DMS114 treated with DMSO at 0.1 percent for 48 hours (cell line): ENCODE measurements around the gene FRMD4B.
A peak's percentile ranks its signal among the peaks of the same experiment; 100 is the strongest.
"Not testable (repeated sequence)": the region's sequence is repeated elsewhere in the genome, so short reads cannot be mapped to it uniquely, and the experiment has no call there.

Experiments used
- DNase-seq: peaks from one replicate; lab custom pipeline; 2025; ENCODE audit not compliant: unreplicated experiment; lab: John Stamatoyannopoulos, UW

FRMD4B gene

DNA sequence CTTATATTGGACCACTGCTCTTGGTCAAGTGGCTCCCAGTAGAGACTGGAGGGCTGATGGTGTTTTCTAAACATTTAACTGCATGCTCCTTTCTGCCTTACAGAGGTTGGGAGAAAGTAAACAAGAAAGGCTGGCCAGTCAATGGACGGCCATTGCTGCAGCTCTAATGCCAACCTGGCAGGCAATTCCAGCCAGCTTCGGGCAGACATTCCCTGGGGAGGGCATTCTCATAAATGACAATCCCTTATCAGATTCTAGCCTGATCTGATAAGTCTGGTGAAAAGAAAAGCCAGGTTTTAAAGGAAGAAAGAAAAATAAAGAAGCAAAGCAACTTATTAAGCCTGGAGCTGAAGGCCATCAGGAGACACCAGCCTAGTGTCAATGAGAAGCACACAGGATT, 60.7 kb downstream of the FRMD4B start:
- DNase-seq, result no peak

DNA sequence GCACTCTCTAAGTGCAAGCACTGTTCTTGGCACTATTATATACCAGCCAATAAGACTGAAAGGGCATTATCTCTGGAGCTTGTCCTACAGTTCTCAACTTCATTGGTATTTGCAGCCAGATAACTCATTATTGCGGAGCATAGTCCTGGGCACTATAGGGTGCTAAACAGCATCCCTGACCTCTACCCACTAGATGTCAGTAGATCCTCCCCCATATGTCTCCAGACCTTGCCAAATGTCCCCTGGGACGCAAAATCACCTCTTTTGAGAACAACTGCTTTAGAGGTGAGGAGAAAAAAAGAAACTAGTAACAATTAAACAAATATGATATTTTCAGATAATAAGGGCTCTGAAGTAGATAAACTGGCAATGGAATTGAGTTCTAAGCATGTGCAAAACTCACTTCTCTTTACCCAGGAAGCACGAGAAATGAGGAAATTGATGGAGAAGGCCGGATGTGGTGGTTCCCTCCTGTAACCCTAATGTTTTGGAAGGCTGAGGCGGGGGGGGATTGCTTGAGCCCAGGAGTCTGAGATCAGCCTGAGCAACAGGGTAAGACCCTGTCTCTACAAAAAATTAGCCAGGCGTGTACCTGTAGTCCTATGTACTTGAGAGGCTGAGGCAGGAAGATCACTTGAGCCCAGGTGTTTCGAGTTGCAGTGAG, 61.4 kb downstream of the FRMD4B start:
- no peak for DNase-seq

DNA sequence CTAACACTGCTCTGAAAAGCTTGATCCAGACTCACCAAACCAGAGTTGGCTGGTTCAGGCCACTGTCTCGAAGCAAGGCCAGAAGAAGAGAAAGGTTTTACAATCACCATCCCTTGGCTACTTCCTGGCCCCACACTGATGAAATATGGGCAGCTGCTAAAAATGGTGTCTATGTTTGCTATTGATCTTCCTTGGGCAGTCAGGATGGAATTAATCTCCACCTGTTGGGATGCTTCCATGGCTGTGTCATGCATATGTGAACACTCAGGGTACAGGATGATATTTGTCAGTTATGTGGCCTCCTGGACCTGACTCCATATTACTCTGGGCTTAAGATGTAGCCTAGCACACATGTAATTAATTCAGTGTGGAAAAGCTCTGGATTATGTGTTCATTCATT, 61.9 kb downstream of the FRMD4B start:
- DNase-seq, result no peak

DNA sequence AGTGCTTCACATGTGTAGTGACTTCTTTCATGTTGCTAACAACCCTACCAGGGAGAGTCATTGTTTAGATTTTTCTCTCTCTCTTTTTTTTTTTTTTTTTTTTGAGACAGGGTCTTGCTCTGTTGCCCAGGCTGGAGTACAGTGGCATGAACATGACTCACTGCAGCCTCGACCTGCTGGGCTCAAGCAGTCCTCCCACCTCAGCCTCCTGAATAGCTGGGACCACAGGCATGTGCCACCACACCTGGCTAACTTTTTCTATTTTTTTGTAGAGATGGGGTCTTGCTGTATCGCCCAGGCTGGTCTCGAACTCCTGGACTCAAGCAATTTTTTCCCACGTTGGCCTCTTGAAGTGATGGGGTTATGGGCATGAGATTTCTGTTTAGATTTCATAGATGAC, 63.4 kb downstream of the FRMD4B start:
- DNase-seq, result not testable (repeated sequence)

DNA sequence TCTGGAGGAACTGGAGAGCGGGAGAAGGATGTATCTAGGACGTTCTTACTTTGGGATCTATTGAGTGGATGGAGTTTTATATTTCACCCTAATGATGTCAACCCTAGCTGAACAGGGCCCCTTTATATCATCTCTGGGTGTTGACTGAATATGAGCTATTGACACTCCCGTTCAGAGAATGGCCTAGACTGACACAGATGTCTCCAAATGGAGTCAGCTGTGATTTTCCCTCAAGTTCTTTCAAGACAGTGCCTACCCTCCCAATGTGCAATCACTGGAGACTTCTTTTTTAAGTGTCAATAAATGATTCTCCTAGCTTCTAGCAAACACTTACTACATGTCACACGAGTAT, 63.8 kb downstream of the FRMD4B start:
- no peak for DNase-seq

DNA sequence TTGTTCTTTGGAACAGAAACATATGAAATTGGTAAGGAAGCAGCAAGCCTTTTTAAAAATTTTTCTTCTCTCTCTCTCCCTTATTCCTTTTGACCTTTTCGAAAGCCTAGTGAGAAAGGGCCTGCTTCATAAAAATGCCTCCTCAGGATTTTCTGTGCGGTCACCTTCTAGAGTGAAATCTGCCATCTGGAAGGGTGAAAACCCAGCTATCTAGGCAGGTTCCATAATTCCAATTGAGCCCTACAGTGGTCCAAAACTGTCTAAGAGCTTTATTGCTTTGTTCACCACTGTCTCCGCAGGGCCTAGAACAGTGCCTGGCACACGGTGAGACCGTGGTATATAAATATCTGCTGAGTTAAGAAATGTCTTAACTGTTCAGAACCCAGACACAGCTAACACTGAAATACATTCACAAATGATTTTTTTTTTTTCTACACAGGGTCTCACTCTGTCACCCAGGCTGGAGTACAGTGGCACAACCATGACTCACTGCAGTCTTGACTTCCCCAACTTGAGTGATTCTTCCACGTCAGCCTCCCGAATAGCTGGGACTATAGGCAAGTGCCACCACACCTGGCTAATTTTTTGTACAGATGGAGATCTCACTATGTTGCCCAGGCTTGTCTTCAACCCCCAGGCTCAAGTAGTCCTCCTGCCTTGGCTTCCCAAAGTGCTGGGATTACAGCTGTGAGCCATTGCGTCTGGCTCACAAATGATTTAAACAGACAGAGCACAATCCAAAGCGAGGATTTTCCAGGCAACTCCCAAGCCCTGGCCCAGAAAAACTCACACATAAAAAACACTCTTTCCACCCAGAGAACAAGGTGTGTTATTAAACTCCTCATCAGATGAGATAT, 64.4 kb downstream of the FRMD4B start:
- DNase-seq, result no peak

DNA sequence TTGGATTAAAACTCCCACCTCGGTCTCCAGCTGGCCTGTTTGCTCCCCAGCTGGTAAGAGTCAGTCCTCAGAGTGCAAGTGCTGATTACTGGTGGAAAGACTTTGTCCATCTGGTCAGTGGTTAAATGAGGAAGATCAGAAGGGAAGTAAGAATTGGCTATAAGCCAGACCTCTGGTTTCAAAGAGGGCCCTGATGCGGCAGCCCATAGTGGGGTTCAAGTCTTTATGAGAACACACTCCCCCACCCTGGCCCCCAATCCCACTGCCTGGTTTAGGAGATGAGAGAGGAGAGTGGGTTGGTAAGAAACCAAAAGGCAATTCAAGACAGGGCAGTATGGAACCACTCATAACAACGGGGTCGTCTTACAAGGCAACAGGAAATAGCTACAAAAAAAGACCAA, 65.0 kb downstream of the FRMD4B start:
- DNase-seq, result no peak

DNA sequence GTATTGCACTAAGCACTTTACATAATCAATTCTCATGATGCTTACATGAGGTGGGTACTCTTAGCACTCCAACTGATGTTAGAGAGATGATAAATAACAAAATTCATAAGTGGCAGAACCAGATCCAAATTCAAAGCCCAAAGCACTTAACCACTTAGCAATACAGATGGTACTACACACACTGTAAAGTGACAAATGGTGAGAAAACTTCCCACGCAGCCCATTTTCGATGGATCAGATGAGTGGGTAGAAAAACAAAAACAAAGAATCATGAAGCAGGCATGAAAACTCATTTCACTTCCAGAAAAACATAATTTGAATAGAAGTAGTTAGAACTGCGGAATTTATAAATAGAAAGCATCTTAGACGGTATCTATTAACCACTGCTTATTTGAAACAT, 66.2 kb downstream of the FRMD4B start:
- no peak for DNase-seq

DNA sequence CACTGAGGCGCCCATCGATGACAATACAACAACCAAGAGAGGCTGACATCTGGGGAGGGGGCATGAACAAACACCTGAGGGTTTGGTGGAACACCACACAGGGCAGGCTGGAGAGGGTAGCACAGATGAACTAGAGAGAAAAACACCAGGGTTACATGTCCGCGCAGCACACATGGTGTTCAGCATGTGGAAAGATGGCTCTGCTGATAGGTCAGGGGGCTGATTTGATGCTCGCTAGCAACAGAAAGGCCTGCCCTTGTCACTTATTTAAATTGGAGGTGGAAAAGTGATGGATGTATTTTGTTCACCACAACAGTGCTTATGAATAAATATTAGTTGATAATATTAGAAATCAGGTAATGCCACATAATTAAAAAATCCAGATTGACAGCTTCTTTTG, 67.5 kb downstream of the FRMD4B start:
- no peak for DNase-seq

DNA sequence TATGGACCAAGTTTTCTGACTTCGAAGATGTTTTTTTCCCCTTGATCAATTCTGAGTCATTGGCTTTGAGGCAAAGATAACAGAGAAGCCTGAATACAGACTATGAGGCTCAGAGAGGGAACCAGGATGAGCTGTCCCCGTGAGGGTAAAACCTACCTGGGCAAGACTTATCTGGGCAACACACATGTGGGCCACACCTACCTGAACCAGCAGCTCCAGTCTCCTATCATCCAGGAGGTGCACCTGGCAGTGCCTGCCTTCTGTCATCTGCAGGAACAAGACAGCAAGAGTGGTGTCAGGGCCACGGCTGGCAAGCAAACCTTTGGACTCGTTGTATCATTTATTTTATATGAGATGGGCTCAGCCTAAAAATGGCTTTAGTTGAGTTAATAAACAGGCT, 72.6 kb downstream of the FRMD4B start:
- DNase-seq, result no peak

DNA sequence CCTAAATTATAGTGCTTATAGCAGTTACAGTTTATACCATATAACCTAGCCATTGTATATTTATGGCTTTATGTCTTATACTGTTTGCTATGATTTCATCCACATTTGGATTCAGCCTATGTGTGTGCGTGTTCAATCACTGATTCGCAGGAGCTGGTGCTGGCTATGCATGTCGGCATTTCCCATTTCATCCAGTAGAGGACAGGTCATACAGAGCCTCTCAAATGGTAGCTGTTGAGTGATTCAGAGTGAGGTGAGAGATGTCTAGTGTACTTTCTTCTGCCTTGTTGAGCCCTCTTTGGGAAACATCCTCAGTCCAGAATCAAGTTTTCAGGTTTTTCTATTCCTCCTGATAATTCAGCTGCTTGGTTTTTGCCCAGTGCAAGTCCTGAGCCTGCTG, 76.1 kb downstream of the FRMD4B start:
- DNase-seq, result no peak

DNA sequence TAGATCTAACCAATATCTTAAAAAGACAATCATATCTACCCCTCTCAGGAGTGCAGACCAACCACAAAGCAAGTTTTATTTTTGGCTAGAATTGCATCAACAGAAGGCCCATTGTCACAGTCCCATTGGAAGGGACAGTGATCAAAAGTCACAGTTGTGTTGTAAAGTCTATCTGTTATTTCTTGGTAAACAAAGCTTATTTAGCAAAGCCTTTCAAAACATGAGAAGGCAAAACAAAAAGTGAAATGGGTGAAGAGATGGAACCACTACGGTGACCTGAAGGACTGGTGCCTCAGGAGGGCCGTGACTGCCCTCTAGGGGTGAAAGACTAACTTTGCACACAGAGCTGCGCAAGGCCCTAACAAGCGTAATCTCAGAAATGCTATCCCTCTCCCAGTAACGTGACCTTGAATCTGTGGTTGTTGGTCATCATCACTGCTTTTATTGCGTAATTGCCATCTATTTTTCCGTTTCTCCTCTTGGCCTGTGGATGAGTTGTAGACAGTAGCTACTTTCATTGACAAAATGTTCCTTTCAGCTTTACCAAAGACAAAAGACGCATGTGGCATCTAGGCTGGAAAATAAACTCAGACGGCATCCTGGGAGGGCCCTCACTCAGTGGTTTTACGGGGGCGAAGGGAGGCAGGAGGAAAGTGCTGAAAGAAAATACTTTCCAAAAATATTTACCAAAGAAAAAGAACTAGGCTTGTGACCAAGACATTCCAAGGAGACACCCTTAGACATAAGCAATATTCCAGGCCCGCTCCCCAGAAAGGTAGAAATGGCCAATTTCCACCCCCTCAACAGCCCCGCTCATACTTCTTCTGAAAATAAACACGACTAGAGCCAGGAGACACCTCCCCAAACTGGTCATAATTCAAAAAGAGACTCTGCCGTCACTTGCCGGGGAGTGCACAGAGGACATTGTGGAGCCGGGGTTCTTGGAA, 79.4 kb downstream of the FRMD4B start:
- DNase-seq, result peak; percentile 27

DNA sequence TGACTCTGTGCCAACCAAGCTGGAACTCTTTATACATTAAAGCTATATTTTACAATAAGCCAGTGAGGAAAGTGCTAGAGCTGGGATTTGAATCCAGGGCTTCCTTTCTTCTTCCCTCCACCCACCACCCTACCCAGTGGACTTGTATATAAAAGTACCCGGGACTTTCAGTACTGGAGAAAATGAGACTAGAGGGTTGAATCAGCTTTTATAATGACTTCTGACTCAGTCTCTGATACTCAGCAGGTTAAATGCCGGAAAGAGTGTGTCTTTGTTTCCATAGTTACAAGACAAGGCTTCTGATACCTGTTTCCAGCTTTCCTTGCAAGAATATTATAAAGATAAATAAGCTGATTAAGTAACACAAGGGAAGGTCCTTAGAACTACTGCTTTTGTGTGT, 80.9 kb downstream of the FRMD4B start:
- no peak for DNase-seq

DNA sequence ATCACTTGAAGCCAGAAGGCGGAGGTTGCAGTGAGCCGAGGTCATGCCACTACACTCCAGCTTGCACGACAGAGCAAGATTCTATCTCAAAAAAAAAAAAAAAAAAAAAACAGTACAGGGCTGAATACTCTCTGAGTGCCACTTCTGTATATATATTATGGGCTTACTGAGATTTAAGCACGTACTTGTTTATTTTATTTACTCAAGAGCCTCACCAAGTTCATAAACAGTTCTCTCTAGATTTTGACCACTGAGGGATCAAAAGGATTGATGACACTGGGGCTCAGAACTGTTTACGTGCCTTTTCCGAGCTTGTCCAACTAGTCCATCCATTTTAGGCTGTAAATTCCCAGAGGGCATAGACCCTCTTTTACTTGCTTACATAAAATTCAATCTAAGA, 81.5 kb downstream of the FRMD4B start:
- DNase-seq, result no peak

DNA sequence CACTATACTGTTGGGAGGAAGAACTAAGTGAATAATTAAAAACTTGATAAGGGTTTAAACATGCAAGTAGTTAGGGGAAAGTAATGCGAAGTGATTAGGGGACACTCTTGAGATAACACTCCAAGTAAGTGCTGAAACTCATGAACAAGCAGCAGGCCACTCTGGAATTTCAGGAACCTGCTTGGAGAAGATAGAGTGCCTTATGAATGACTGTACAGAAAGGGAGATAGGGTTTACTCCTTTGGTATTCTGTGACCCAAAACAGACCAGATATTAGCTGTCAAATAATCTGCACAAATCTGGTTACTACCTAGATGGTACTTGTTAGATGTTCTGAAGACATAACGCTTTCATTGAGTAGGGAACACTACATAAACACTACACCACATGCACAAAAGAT, 85.6 kb downstream of the FRMD4B start:
- no peak for DNase-seq

DNA sequence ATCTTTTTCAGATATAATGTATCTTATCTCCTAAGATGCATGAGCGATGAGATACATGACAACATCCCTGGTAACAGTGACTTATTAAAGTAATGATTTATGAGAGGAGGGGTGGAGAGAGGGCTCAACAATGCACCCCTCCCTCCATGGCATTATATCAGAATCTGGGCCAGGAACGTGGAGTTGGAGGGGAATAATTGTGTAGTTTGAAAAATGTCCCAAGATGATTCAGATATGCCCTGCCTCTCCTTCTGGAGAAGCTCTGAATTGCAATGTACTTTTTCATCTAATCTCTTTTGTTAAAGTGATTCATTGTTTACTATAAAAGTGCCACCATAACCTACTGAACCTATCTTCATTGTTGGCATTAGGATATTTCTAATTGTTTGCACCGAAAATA, 86.5 kb downstream of the FRMD4B start:
- no peak for DNase-seq

DNA sequence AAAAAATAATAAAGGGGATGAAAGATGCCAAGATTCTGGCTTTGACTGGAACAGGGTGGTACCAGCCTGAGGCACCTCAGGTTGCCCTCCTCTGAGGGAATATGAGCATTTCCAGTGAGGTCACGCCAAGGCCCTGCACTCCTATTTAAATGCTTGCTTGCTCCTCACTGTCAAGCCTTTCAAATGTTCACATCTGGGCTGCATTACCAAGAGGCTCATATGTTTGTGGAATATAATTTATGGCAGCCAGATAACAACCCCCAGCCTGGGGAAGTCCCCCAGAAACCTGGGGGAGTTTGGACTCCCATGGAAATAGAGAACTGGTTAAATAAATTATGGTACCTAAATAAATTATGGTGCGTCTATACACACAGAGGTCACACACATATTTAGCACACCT, 88.4 kb downstream of the FRMD4B start:
- no peak for DNase-seq

DNA sequence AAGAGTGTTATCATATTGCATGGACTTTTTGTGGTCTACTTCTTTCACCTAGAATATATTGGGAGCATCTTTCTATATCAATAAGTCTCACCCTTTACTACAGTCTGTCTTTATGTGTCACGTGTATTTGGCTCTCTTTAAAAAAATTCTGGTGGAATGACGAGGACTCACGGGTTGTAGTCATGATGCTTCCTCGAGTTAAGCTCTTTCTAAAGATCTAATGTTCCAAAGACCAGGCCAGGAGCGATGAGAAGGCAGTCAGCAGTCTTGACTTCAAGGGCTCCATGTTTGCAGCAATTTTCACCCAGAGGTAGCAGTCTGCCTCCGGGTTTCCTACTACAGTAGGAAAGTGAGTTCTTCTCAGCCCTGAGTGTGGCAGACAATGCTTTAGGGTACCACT, 88.9 kb downstream of the FRMD4B start:
- DNase-seq, result no peak

DNA sequence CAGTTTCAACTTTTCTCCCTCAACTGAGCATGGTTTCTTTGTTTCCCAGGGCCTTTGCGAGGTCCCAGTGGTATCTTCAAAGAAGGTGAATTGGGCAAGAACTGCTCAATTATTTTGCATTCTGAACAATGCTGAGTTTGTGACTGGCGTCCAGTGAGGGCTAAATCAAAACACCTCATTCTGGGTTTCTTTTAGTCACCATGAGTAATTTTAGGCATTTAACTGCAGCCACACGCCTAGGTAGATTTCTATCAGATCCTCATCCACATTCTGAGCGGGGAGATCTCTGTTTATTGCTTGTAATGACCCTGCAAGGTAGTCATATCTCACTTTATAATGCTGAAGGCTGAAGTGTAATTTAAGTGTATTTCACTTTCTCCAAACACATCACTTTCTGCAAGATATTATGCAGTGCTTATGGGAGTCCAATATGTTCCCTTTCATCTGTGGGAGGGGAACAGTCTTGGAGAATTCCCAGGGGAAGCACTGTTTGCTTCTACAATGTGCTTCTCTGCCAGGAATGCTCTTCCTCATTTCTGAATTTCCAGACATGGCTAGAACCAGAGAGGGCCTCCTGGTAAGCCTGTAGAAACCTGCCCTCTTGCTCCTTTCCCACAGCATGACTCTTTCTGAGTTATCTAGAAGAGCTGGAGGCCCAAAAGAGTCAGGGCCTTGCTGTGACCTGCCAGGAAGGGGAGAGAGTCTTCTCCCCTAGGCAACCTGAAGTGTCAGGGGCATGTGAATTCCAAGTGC, 91.7 kb downstream of the FRMD4B start:
- DNase-seq, result no peak

DNA sequence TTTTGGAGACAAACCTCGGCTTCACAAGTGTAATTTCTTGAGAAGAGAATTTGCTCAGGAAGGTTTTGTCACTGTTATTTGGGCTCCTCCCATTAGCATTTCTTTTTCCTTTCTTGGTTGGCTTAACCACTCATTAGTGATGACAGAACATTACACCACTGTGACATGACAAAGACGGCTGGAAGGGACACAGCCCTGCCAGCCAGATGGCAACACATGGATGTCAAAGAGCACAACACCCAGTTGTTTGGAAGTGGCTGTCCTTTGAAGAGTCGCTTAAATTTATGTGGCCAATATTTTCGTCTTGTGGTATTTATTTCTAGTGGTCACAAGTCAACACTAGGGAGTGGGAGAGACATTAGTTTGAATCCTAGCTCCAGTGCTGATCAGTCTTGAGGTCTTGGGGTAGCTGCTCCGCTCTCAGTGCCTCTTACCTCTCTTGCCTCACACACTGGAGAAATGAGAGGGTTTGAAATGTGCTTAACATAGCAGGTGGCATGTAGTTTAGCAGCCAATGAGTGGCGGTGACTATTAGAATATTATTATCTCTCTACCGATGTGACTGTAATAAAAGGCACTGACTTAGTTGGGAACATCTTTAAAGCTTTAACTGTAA, 92.8 kb downstream of the FRMD4B start:
- DNase-seq, result no peak

DNA sequence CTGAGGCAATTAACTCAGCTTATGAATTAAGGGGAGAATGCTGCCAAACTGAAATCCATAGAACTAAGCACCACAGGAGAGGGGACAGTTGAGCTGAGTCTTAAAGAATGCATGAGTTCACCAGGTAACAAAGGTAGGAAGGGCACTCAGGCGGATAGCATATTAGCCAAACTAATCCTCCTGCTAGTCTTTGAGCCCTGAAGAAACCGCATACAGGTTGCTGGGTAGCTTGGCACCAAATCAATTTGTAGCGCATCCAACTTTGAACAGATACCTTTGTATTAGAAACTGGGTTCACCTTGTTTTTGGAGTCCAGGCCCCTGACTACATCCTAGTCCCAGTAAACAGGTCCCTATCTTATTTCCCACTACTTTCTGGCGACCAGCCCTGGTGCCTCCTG, 93.7 kb downstream of the FRMD4B start:
- no peak for DNase-seq
